ENCODE data around the gene FGF6. TPM values are rescaled to one million over a fixed set of nuclear protein-coding genes. Genes with fewer than 3 reads are reported as not detected.

Gene FGF6
- total and polyA plus RNA-seq, 9 of the 15 experiments (the other 6 are each of a cell fraction or from before 2014, with no cell fraction given): 0.14 TPM; not detected in 8

DNA sequence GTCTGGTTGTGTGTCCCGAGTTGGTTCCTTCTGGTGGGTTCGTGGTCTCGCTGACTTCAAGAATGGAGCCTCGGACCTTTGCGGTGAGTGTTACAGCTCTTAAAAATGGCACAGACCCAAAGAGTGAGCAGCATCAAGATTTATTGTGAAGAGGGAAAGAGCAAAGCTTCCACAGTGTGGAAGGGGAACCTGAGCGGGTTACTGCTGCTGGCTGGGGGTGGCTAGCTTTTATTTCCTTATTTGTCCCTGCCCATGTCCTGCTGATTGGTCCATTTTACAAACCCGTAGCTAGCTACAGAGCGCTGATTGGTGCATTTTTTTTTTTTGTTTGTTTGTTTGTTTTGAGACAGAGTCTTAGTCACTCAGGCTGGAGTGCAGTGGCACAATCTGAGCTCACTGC is 29.3 kb downstream of the FGF6 start:
- no peak overlapping the region for H2AFZ ChIP-seq (ENCODE audit: low read depth, low read length)
- intact Hi-C loops (cut with micrococcal nuclease): no loop called here
- TF ChIP-seq NFYB (IDR thresholded peaks at IDR 0.05; ENCODE audit: extremely low read depth, insufficient read length) (peak; percentile 43), POLR2B (IDR thresholded peaks at IDR 0.05; ENCODE audit: low read depth, partially characterized antibody) (no peak), TGIF2 (CRISPR knock-in tag; IDR thresholded peaks at IDR 0.05) (no peak)
- H3K79me2 ChIP-seq (ENCODE audit: control insufficient read depth, insufficient read depth, low read length): no peaks in the 10 kb centered on the region
- H3K4me2 ChIP-seq (ENCODE audit: insufficient read depth, low read length): no peak overlapping the region
- BruUV-seq (replicated peaks): no TSS peak
- DNase-seq (ENCODE audit: extremely low read depth in 1 of 4, low spot score in 3 of 4) (no peak), FAIRE-seq (no peak), ATAC-seq (no peak)
- no peaks in the 10 kb centered on the region for H3K36me3 ChIP-seq (ENCODE audit: control insufficient read depth, insufficient read depth, low read length)
- no peaks in the 10 kb centered on the region for H4K20me1 ChIP-seq (replicated peaks; ENCODE audit: control insufficient read depth, insufficient read depth, low read length)
- H3K9me1 ChIP-seq (ENCODE audit: control insufficient read depth, insufficient read depth, low read length): no peaks in the 10 kb centered on the region
- in situ Hi-C loops (cut with MboI): no loop called here
- peaks cover 0 to 4% of the 10 kb centered on the region in 2 experiments; a peak in 2 of 5 replicates for H3K4me1 ChIP-seq (replicated peaks in 1 of 2; ENCODE audit: control insufficient read depth in 2 of 2, insufficient read depth in 2 of 2, low read length in 2 of 2)
- ChIA-PET POLR2A (interaction anchor here (0.6 to 1.0 kb wide), 2 partner anchors 14 to 31 kb away, joined by 3 read pairs; no protein-coding TSS in a partner anchor), CTCF (ENCODE audit: low intra/inter-chr PET ratio) (no interaction called here)
- peaks cover 7 to 38% of the 10 kb centered on the region in 2 experiments; a peak in 4 of 5 replicates for H3K27me3 ChIP-seq (ENCODE audit: control insufficient read depth in 2 of 2, insufficient read depth in 2 of 2, low read length in 2 of 2)
- H3K9me3 ChIP-seq (replicated peaks; ENCODE audit: control insufficient read depth, insufficient read depth, low read depth, low read length): no peaks in the 10 kb centered on the region
- no peak overlapping the region for H3K27ac ChIP-seq (ENCODE audit: extremely low read depth, low read depth, low read length)
- H3K4me3 ChIP-seq: no peak overlapping the region
- WGBS (ENCODE audit: insufficient coverage, low coverage, missing lambda C conversion rate): 20% methylated on average over 8 of the region's 8 CpGs
- no peak overlapping the region for H3K9ac ChIP-seq (ENCODE audit: insufficient read depth in 1 of 2, low read depth in 2 of 2, low read length in 2 of 2)

DNA sequence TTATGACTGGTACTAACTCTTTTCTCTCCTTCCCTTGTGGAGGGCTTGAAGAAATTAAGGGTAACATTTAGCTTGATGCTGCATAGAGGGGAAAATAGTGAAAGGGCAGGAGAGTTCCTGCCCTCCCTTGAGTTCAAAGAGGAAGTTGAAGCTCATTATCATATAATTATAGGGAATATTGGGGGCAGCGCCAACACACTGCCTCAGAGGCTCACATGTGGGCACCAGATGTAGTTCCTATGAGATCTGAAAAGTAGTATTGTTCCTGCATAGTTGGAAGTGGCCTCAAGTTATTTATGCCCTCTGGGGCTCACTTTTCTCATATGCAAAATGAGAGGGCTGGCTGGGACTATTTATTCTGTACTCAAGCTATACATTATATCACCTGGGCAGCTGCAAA is 33.1 kb downstream of the FGF6 start:
- Histone ChIP-seq H3K27me3 (ENCODE audit: control insufficient read depth in 2 of 2, insufficient read depth in 2 of 2, low read length in 2 of 2) (peaks cover 5 to 24% of the 10 kb centered on the region in 2 experiments; a peak in 4 of 5 replicates), H3K9me3 (replicated peaks; ENCODE audit: control insufficient read depth, insufficient read depth, low read depth, low read length) (no peaks in the 10 kb centered on the region), H4K20me1 (replicated peaks; ENCODE audit: control insufficient read depth, insufficient read depth, low read length) (no peaks in the 10 kb centered on the region), H3K79me2 (ENCODE audit: control insufficient read depth, insufficient read depth, low read length) (no peaks in the 10 kb centered on the region), H3K9ac (ENCODE audit: insufficient read depth in 1 of 2, low read depth in 2 of 2, low read length in 2 of 2) (no peak overlapping the region), H3K4me3 (no peak overlapping the region), H3K4me2 (ENCODE audit: insufficient read depth, low read length) (no peak overlapping the region), H3K9me1 (ENCODE audit: control insufficient read depth, insufficient read depth, low read length) (no peaks in the 10 kb centered on the region), H3K36me3 (ENCODE audit: control insufficient read depth, insufficient read depth, low read length) (no peaks in the 10 kb centered on the region), H3K27ac (ENCODE audit: extremely low read depth, low read depth, low read length) (no peak overlapping the region), H3K4me1 (replicated peaks in 1 of 2; ENCODE audit: control insufficient read depth in 2 of 2, insufficient read depth in 2 of 2, low read length in 2 of 2) (peaks cover 0 to 4% of the 10 kb centered on the region in 2 experiments; a peak in 2 of 5 replicates), H2AFZ (ENCODE audit: low read depth, low read length) (no peak overlapping the region)
- CTCF ChIA-PET (ENCODE audit: low intra/inter-chr PET ratio): no interaction called here
- no peak for ATAC-seq
- WGBS (ENCODE audit: insufficient coverage, low coverage, missing lambda C conversion rate): 0% methylated on average over 1 of the region's 1 CpG
- in situ Hi-C loops (cut with MboI): no loop called here
- FAIRE-seq: no peak
- BruUV-seq (replicated peaks): no TSS peak
- DNase-seq (ENCODE audit: extremely low read depth in 1 of 4, low spot score in 3 of 4): no peak
- intact Hi-C loops (cut with micrococcal nuclease): no loop called here
- POLR2A ChIA-PET: no interaction called here
- TF ChIP-seq, protein P1, sequence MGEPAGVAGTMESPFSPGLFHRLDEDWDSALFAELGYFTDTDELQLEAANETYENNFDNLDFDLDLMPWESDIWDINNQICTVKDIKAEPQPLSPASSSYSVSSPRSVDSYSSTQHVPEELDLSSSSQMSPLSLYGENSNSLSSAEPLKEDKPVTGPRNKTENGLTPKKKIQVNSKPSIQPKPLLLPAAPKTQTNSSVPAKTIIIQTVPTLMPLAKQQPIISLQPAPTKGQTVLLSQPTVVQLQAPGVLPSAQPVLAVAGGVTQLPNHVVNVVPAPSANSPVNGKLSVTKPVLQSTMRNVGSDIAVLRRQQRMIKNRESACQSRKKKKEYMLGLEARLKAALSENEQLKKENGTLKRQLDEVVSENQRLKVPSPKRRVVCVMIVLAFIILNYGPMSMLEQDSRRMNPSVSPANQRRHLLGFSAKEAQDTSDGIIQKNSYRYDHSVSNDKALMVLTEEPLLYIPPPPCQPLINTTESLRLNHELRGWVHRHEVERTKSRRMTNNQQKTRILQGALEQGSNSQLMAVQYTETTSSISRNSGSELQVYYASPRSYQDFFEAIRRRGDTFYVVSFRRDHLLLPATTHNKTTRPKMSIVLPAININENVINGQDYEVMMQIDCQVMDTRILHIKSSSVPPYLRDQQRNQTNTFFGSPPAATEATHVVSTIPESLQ (CRISPR knock-in tag; IDR thresholded peaks at IDR 0.05): no peak
- TF ChIP-seq HDAC2 (IDR thresholded peaks at IDR 0.05) (no peak), SREBF1 (IDR thresholded peaks at IDR 0.05; ENCODE audit: borderline replicate concordance, low read depth, low read length) (no peak), PRPF4 (IDR thresholded peaks at IDR 0.05; ENCODE audit: insufficient read depth, low read depth, low read length, poor library complexity, severe bottlenecking) (no peak), ZNF551 (CRISPR knock-in tag; IDR thresholded peaks at IDR 0.05) (no peak), PTRF (tag; IDR thresholded peaks at IDR 0.05) (no peak), SETDB1 (IDR thresholded peaks at IDR 0.05; ENCODE audit: low read length) (no peak), BCL6 (CRISPR knock-in tag; IDR thresholded peaks at IDR 0.05) (no peak), ZBTB1 (CRISPR knock-in tag; IDR thresholded peaks at IDR 0.05; ENCODE audit: borderline replicate concordance, low read depth) (no peak)
- TF ChIP-seq, protein P2, sequence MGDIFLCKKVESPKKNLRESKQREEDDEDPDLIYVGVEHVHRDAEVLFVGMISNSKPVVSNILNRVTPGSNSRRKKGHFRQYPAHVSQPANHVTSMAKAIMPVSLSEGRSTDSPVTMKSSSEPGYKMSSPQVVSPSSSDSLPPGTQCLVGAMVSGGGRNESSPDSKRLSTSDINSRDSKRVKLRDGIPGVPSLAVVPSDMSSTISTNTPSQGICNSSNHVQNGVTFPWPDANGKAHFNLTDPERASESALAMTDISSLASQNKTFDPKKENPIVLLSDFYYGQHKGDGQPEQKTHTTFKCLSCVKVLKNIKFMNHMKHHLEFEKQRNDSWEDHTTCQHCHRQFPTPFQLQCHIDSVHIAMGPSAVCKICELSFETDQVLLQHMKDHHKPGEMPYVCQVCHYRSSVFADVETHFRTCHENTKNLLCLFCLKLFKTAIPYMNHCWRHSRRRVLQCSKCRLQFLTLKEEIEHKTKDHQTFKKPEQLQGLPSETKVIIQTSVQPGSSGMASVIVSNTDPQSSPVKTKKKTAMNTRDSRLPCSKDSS (IDR thresholded peaks at IDR 0.05; ENCODE audit: low read depth, partially characterized antibody): no peak
